ENCODE measurements around the gene PADI2.

DNA sequence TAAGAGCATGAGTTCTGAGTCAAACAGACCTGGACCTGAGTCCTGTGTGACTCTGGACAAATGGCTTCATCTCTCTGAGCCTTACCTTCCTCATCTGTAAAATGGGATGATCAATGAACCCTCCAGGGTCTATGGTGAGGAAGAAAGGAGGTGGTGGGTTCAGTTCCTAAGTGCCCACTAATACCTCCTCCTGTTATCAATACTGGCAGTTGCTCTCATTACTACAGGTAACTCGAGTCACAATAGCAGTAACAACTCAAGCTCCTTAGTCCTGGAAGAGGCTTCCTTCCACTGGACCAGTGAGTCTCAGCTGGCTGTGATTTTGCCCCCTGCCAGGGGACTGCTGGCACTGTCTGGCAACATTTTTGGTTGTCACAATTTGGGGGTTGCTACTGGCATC, 2.6 kb downstream of the PADI2 start:
- TF ChIP-seq, protein P1, sequence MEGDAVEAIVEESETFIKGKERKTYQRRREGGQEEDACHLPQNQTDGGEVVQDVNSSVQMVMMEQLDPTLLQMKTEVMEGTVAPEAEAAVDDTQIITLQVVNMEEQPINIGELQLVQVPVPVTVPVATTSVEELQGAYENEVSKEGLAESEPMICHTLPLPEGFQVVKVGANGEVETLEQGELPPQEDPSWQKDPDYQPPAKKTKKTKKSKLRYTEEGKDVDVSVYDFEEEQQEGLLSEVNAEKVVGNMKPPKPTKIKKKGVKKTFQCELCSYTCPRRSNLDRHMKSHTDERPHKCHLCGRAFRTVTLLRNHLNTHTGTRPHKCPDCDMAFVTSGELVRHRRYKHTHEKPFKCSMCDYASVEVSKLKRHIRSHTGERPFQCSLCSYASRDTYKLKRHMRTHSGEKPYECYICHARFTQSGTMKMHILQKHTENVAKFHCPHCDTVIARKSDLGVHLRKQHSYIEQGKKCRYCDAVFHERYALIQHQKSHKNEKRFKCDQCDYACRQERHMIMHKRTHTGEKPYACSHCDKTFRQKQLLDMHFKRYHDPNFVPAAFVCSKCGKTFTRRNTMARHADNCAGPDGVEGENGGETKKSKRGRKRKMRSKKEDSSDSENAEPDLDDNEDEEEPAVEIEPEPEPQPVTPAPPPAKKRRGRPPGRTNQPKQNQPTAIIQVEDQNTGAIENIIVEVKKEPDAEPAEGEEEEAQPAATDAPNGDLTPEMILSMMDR (conservative IDR thresholded peaks at IDR 0.05; ENCODE audit: low read length) = no peak
- no peak for TF ChIP-seq EZH2phosphoT487 (IDR thresholded peaks at IDR 0.05; ENCODE audit: borderline replicate concordance)

Measured in Loucy (cell line).